ENCODE results near the gene ADARB1. TPM values are rescaled to one million over a fixed set of nuclear protein-coding genes. Genes with fewer than 3 reads are reported as not detected.
"Not testable (repeated sequence)": the region's sequence is repeated elsewhere in the genome, so short reads cannot be mapped to it uniquely, and the experiment has no call there.

Gene ADARB1
- total RNA-seq, 1 experiment from 2014 or later, result 2.9 TPM

DNA sequence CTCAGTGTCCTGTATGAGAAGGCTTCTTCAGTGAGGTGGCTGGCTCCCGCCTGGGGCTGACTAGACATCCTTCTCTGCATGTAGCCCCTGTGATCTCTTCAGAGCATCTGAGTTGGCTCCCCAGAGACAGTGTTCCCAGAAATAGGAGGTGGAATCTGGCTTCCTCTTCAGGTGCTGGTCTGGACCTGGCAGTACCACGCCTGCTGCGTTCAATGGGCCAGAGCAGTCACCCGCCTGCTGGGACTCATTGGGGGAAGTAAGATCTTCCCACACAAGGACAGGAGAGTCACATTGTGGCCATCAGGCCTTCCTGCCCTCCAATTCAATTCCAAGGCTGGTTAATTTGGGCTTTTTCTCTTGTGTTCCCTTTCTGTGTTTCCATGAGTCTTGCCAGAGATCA is 51.0 kb downstream of the ADARB1 start:
- Histone ChIP-seq H3K27me3 (no peaks in the 10 kb centered on the region), H3K4me3 (no peak overlapping the region), H3K36me3 (no peaks in the 10 kb centered on the region), H3K9me3 (no peaks in the 10 kb centered on the region)
- no peak for DNase-seq

DNA sequence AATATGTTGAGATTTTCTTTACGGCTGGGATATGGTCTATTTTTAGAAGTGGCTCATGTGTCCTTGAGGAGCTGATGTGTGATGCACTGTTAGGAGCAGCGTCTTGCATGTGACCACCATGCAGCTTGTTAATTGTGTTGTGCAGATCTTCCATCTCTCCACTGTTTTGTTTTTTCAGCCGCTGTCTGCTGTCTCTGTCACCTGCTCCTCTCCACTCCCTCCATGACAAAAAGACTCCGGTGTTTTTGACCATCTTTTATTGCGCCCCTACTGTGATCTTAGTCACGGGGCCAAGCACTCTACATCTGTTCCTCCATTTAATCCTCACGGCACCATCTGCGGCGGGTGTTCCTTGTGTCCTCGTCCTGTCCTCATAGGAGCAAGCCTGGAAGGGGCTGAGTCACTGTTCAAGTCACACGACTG is 51.8 kb downstream of the ADARB1 start:
- Histone ChIP-seq H3K36me3 (no peaks in the 10 kb centered on the region), H3K27me3 (no peaks in the 10 kb centered on the region), H3K9me3 (no peaks in the 10 kb centered on the region), H3K4me3 (no peak overlapping the region)
- no peak for DNase-seq

DNA sequence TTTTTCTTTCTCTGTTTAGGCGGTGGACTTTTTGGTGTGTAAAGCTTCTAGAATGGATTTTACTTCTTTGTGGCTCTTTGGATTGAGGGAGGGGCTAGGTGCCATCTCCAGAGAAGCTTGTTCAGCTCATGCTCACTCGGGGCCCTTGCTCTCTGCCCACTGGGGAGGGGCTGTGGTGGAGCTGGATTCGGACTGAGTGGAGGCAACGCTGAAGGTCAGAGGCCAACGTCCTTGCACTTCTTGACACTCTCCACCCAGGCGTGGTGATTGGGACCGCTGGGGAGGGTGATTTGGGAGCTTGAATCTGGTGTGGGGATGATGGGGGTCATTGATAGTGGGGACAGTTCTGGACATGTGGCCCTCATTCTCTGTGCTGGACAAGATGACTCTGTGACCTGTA is 52.6 kb downstream of the ADARB1 start:
- H3K27me3 ChIP-seq, result no peaks in the 10 kb centered on the region
- no peak for DNase-seq
- H3K4me3 ChIP-seq, result no peak overlapping the region
- H3K36me3 ChIP-seq, result no peaks in the 10 kb centered on the region
- H3K9me3 ChIP-seq, result no peaks in the 10 kb centered on the region

GRCh38 chr21:45127937-45128336 is 53.6 kb downstream of the ADARB1 start:
- H3K36me3 ChIP-seq, result no peaks in the 10 kb centered on the region
- no peak overlapping the region for H3K4me3 ChIP-seq
- no peak for DNase-seq
- no peaks in the 10 kb centered on the region for H3K9me3 ChIP-seq
- no peaks in the 10 kb centered on the region for H3K27me3 ChIP-seq

DNA sequence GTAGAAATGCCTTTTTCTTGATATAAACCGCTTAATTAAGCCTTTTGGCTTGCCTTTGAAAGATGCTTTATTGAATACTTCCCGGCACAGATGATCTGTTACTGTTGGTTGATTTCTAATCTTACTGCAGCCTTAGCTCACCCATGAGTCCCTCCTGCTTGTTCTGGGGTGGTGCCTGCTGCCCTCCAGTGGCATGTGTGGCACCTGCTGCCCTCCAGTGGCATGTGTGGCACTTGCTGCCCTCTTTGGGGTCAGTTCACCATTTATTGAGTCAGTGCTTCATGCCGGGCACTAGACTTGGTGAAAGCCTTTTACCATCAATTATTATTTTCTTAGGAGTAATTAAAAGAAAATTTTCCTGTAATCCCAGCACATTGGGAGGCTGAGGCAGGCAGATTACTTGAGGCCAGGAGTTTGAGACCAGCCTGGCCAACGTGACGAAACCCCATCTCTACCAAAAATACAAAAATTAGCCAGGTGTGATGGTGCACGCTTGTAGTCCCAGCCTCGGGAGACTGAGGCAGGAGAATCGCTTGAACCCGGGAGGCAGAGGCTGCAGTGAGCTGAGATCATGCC is 54.3 kb downstream of the ADARB1 start:
- H3K4me3 ChIP-seq, result no peak overlapping the region
- DNase-seq, result peak; percentile 78
- no peaks in the 10 kb centered on the region for H3K27me3 ChIP-seq
- H3K9me3 ChIP-seq, result no peaks in the 10 kb centered on the region
- no peaks in the 10 kb centered on the region for H3K36me3 ChIP-seq

- H3K9me3 ChIP-seq, result no peaks in the 10 kb centered on the region
- DNase-seq, result no peak
- H3K36me3 ChIP-seq, result no peaks in the 10 kb centered on the region
- no peak overlapping the region for H3K4me3 ChIP-seq
- H3K27me3 ChIP-seq, result no peaks in the 10 kb centered on the region
Measured at GRCh38 chr21:45129189-45129923, 55.0 kb downstream of the ADARB1 start.

DNA sequence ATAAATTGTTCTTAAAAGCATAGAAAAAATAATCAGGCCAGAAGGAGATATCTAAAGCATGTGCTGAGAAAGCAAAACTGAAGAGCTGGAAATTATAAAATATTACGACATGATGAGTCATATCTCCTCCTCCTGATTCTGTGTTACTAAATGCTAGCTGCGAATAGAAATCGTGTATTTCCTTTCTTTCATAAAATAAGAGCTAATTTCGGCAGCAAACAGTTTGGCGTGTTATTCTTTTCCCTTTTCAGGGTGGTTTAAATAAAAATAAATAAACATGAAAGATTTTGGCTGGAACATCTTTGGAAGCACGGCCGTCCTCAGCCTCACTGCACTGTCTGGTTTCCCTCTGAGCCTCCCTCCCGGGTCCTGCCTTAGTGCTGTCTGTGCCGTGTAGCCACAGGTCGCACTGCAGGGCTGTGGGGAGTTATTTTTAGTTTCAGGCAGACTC is 56.0 kb downstream of the ADARB1 start:
- no peaks in the 10 kb centered on the region for H3K36me3 ChIP-seq
- H3K9me3 ChIP-seq, result no peaks in the 10 kb centered on the region
- DNase-seq, result peak; percentile 50
- peak overlapping the region; percentile 21 for H3K4me3 ChIP-seq
- H3K27me3 ChIP-seq, result no peaks in the 10 kb centered on the region

DNA sequence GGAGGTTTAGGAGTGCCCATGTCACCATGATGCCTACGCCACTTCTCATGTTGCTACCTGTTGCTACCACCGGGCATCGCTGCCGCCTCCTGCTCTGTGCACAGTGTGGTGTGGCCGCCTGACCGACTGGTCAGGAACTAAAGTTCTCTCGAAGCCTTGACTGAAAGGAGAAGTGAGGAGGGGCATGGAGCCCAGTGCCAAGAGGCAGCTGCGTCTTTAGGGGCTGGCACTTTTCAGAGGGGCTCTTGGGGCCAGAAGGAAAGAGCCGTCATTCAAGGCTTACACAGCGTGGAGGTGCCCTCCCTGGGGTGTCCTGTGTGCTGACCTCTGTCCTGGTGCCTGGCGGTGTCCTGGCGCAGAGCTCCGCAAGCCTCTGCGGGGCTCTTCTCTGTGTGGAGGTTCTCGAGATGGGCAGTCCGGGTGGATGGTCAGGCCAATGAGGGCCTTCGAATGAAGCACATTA is 57.2 kb downstream of the ADARB1 start:
- Histone ChIP-seq H3K36me3 (no peaks in the 10 kb centered on the region), H3K27me3 (no peaks in the 10 kb centered on the region), H3K4me3 (no peak overlapping the region), H3K9me3 (no peaks in the 10 kb centered on the region)
- no peak for DNase-seq

GRCh38 chr21:45132841-45133573 is 58.6 kb downstream of the ADARB1 start:
- H3K4me3 ChIP-seq, result no peak overlapping the region
- H3K36me3 ChIP-seq, result no peaks in the 10 kb centered on the region
- no peaks in the 10 kb centered on the region for H3K9me3 ChIP-seq
- no peak for DNase-seq
- H3K27me3 ChIP-seq, result no peaks in the 10 kb centered on the region

- not testable (repeated sequence) for H3K36me3 ChIP-seq, H3K27me3 ChIP-seq, H3K9me3 ChIP-seq, H3K4me3 ChIP-seq, DNase-seq
Measured at GRCh38 chr21:45133574-45134278, 59.3 kb downstream of the ADARB1 start.

DNA sequence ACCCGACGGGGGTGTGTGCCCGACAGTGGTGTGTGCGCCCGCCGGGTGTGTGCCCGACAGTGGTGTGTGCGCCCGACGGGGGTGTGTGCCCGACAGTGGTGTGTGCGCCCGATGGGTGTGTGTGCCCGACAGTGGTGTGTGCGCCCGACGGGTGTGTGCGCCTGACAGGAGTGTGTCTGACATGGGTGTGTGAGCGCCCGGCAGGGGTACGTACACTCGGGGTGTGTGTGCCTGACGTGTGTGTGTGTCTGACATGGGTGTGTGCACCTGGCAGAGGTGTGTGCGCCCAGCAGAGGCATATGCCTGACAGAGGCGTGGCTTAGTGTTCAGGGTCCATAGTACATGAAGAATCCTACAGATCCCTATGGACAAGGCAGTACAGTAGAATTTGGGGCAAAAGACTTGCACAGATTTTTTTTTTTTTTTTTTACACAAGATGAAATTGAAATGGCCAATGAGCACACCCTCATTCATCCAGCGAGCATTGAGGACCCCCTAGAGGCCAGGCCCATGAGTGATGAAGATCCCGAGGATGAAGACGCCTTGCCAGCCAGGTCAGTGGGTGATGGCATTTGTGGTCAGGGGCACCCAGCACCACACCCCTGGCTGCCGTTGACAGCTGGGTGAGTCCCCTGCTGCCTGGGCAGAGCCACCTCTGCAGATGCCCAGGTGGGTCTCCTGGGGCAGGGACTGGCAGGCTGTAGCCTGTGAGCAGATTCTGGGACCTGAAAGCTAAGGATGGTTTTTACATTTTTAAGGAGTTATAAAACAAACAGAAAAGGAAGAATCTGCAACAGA is 60.1 kb downstream of the ADARB1 start:
- H3K27me3 ChIP-seq, result no peaks in the 10 kb centered on the region
- no peak overlapping the region for H3K4me3 ChIP-seq
- no peak for DNase-seq
- no peaks in the 10 kb centered on the region for H3K9me3 ChIP-seq
- H3K36me3 ChIP-seq, result no peaks in the 10 kb centered on the region

DNA sequence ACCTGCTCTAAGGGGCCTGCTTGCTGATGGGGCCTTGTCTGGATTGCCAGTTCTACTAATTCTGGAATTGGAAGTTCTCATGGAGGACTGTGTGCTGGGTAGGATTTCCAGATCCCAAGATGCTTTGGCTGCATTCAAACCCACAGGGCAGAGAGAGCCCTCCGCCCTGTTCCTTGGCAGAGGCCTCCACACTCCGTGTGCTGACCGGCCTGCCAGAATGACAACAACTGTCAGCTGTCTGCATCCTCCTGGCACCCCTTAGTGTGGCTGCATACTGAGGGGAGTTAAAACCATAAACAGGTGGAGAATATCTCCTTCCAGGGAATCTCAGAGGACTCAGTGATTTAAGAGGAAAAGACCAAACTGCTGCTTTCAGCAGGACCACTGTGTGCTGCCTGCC is 60.7 kb downstream of the ADARB1 start:
- no peak for DNase-seq
- Histone ChIP-seq H3K4me3 (no peak overlapping the region), H3K9me3 (no peaks in the 10 kb centered on the region), H3K27me3 (no peaks in the 10 kb centered on the region), H3K36me3 (no peaks in the 10 kb centered on the region)

DNA sequence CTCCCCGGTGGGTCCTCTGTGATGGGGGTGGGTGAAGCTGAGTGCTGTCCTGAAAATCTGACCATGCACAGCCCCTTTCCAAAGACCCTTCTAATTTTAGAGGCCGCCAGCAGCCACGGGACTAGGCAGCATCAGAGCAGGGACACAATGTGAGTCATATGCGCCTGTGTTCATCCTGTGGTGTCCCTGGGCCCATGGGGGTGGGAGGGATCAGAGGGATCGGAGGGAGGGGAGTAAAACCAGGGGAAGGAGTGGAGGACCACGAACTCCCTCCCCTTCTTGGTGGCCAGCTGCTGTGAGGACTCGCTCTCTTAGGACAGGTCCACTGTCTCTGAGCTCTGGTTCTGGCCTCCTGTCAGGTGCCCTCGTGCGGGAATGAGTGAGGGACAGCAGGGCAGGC is 61.5 kb downstream of the ADARB1 start:
- no peaks in the 10 kb centered on the region for H3K27me3 ChIP-seq
- H3K36me3 ChIP-seq, result no peaks in the 10 kb centered on the region
- no peaks in the 10 kb centered on the region for H3K9me3 ChIP-seq
- DNase-seq, result no peak
- H3K4me3 ChIP-seq, result no peak overlapping the region

DNA sequence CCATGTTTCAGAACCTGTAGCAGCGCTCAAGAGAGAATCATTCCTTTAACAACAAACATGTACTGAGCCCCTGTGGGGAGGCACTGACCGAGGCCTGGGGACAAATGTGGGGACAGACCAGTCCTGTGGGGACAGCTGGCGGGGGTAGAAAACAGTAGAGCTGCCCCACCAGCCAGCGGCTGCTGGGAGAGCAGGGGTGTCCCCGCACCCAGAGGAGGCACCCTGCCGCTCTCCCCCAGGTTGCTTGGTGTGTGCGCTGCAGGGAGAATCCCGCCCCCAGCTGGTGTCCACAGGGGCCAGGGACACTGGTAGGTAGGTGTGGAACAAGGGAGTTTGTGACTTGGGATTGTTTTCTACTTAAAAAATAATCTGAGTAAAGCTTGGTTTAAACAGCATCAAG is 62.1 kb downstream of the ADARB1 start:
- DNase-seq, result no peak
- Histone ChIP-seq H3K9me3 (no peaks in the 10 kb centered on the region), H3K27me3 (no peaks in the 10 kb centered on the region), H3K36me3 (no peaks in the 10 kb centered on the region), H3K4me3 (no peak overlapping the region)

DNA sequence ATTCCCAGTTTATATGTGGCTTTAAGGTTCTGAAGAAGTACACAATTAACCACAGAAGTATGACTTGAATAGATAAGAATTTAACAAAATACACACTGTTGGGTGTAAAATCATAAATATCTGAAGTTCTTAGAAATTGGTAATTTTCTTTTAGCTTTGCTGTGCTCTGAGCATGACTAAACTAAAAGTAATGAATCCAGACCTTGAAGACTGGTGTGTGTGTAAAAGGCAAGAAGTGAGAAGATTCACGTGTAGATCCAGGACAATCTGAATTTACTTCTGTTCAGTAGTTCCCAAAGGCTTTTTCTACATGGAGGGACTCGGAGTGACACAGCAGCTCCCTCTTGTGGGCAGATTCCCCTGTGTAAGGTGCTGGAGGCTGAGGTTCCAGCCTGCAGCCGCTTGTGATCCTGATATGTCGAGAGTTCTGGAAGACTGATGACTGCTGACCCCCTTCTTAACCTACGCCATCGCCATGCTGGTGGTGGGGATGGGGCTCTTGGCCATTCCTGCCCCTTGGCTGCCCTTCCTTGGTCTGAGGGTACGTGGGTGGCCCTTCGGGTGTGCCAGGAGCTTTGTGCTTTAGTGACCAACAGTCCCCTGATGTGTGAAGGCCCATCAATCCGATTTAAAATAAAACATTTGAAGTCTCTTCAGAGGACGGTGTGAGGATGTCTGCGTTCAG is 62.7 kb downstream of the ADARB1 start:
- Histone ChIP-seq H3K27me3 (no peaks in the 10 kb centered on the region), H3K36me3 (no peaks in the 10 kb centered on the region), H3K4me3 (no peak overlapping the region), H3K9me3 (no peaks in the 10 kb centered on the region)
- DNase-seq, result peak; percentile 75

DNA sequence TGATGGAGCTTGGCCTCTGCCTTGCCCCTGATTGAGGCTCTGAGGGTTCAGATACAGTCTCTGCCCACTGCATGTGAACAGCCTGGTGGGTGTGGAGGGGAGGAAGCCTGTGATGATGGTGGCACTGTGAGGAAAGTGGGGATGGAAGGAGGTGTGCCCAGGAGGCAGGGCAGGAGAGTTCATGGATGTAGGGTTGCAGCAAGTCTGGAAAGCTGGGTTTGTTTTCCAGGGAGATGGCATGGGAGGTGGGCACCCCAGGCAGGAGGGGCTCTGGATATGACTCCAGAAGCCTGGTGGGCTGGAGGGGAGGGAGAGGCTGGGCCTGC is 63.2 kb downstream of the ADARB1 start:
- no peak for DNase-seq
- no peak overlapping the region for H3K4me3 ChIP-seq
- no peaks in the 10 kb centered on the region for H3K36me3 ChIP-seq
- H3K27me3 ChIP-seq, result no peaks in the 10 kb centered on the region
- H3K9me3 ChIP-seq, result no peaks in the 10 kb centered on the region
